NCI-H146 (cell line): ENCODE results near the gene LRMDA.

ENCODE experiments used
- DNase-seq: peaks from one replicate; lab custom pipeline; 2025; lab: John Stamatoyannopoulos, UW

The LRMDA gene

GRCh38 chr10:75646218-75646915, 214.9 kb downstream of the LRMDA start:
- DNase-seq = no peak

DNA sequence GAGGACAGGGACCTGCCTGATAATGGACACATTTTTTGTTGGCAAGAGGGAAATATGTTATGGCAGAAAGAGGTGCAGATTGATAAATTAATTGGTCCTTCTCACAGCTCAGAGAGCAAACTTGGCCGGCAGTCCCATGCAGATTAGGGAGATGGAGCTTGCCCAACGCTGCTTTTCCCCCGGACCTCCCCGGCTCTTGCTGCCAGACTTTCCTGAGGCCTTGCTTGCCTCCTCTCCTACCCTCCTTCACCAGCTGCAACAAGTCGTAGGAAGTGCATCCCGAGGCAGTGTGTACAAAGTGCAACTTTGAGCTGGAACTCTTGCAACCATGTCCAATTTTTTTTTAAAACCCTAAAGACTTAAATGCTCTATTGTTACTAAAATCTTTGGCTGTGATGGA, 215.5 kb downstream of the LRMDA start:
- no peak for DNase-seq

DNA sequence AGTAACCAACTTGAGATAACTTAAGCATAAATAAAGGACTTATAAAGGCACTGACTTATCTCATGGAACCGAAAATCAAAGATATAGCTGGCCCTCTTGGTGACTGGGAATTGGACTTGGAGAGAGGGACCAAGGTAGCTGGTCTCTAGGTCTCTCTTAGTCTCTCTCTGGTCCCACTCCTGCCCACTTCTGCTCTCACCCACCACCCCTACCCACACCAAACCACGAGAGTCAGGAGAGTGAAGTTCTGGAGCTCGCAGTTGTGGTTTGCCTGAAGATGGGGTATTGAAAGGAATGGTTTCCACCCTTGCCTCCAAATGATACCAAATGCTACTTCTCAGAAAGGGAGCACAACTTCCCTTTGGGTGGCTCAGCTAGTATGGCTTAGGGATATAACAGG, 216.3 kb downstream of the LRMDA start:
- no peak for DNase-seq

DNA sequence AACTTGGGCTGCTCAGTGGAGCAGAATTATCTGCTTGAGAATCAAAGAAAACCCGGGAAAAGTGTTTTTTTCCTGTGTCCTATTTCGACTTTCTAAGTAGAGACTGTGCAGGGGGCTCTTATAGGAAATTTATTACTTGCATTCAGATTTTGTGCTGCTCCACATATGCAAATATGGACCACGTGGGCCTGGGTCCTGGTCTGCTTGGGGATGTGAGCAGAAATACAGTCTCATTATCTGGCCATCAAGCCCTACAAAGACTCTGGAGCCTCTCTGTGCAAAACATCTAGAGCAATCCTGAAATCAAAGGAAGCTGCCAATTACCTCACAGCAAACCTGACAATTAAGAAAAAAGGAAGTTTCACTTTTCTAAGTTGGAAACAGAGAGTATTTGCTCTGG, 216.9 kb downstream of the LRMDA start:
- no peak for DNase-seq

- DNase-seq = no peak
Observed at GRCh38 chr10:75648854-75649253, 217.4 kb downstream of the LRMDA start.

DNA sequence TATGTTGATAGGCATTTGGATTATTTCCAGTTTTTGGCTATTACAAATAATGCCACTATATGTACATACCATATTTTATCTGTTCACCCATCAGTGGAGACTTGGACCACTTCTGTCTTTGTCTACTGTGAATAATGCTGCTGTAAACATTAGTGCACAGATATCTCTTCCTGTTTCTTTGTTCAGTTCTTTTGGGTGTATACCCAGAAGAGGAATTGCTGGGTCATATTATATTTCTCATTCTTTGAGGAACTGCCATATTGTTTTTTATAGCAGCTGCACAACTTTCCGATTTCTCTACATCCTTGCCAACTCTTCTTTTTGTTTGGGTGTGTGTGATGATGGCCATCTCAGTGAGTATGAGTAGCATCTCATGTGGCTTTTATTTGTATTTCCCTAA, 218.0 kb downstream of the LRMDA start:
- DNase-seq = no peak

GRCh38 chr10:75650648-75651047, 219.2 kb downstream of the LRMDA start:
- DNase-seq = no peak

DNA sequence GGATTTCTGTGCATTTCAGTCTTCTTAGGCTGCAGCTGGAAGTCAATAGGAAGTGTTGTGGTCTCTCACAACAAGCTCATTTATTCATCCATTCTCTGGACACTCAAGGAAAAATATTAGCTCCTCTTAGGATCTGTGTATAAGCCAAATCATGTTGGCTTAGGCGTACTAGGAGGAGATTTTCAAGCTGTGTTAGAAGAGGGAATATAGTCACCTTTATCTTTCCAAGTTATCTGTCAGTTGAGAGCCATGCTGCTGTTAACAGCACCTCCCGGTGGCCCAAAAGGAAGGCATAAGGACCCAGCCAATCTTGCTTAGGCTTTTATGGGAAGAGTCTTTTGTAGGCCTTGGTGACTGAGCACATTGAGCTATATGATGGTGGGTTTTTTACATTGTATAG, 220.0 kb downstream of the LRMDA start:
- DNase-seq = peak; percentile 31

- DNase-seq = no peak
Observed at GRCh38 chr10:75652146-75652740, 220.8 kb downstream of the LRMDA start.

DNA sequence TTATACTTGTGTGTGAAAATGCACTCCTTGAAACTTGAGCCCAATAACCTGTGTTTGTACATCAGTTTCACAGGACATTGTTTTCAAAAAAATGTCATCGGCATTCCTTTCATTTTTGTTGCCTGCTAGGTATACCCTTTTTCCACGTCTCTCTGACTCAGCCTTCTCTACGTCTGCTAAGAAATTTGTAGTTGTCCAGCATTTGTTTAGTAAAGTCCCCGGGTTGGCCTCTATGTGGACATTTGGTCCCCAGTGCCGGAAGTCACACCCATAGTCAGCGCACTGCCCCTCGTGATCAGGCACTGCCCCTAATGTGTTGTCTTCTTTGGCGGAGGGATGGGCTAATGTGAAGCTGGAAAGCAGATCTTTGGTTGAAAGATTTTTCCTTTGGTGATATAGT, 222.3 kb downstream of the LRMDA start:
- no peak for DNase-seq

GRCh38 chr10:75654171-75654771, 222.8 kb downstream of the LRMDA start:
- DNase-seq = no peak

- DNase-seq = no peak
Observed at GRCh38 chr10:75654772-75655171, 223.3 kb downstream of the LRMDA start.

DNA sequence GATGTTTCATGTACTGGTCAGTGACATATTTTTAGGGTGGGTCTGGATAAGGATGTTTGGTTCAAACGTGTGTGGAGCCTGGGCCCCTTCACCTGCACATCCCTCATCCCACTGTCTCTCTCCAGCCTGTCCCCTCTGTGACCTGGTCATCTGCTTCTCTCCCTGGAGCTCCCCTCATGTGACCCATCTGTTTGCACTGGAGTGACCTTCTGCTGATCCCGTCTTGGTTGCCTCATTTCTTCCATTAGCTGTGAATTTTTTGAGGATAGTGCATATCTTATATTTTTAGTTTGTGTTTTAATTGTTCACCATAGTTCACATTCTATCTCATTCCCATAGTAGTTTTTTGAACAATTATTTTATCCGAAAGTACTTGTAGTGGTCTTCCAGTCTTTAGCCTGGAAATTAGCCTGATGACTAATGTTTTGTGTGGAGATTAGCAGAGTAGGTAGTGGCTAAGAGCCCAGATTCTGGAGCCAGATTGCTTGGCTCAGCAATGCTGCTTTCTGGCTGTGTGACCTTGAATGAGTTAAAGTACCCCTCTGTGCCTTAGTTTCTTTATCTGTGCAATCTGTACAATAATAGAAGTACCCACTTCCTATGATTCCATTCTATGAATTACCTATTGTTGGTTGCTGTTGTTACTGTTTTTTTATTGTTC, 224.5 kb downstream of the LRMDA start:
- no peak for DNase-seq

GRCh38 chr10:75657351-75657750, 225.9 kb downstream of the LRMDA start:
- no peak for DNase-seq

DNA sequence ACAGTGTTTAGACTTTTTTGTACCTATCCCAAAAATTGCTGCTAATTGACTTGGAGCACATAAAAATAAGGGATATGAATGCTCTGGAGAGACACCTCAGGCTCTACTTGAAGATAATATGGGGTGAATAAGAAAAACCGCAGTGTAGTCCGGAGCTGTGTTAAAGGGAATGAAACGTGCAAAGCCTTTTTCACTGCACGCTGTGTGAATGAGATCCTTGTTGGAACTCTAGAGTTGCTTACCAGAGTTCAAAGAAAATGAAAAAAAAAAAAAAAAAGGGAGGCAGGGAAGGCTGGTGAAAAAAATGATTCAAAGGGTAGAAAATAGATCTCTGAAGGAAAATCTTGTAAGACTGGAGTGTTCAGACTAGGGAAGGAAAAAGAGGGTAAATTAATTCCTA, 226.6 kb downstream of the LRMDA start:
- DNase-seq = no peak

- no peak for DNase-seq
Observed at GRCh38 chr10:75658496-75658895, 227.1 kb downstream of the LRMDA start.

DNA sequence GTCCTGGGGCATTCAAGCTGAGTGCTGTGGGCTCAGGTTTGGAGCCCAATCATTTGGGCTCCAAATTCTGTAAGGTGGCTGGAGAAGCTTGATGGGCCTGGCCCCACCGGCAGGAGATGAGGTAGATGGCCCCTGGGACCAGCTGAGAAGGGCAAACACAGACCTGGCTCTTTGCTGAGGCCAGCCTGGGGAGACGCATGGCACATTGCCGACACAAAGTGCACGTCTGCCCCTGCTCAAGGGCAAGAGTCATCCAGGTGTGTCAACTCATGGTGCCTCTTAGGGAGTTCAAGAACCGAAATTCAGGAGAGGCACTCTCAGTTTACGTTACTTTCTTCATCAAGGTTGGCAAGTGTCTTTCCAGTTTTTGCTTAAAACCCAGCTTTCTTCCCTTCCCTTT, 227.5 kb downstream of the LRMDA start:
- DNase-seq = no peak

DNA sequence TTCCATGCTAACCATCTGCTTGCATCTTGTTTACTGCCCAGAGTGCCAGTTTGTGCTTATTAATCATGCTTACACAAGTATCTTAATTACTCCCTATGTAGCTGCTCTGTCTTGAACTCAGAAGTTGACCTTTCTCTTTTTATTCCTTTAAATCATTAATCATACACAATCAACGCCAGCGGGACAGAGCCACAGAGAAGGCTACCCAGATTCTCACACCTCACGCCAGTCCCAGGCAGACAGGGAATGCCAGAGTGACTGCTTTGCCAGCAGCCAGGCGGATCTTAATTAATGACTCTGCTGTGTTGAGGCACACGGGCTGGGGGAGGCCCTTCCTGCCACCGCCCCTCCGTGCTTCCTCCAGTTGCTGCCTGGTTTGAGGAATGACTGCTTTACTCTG, 229.4 kb downstream of the LRMDA start:
- DNase-seq = no peak

GRCh38 chr10:75662715-75663114, 231.3 kb downstream of the LRMDA start:
- no peak for DNase-seq

- no peak for DNase-seq
Observed at GRCh38 chr10:75663947-75664664, 232.7 kb downstream of the LRMDA start.

DNA sequence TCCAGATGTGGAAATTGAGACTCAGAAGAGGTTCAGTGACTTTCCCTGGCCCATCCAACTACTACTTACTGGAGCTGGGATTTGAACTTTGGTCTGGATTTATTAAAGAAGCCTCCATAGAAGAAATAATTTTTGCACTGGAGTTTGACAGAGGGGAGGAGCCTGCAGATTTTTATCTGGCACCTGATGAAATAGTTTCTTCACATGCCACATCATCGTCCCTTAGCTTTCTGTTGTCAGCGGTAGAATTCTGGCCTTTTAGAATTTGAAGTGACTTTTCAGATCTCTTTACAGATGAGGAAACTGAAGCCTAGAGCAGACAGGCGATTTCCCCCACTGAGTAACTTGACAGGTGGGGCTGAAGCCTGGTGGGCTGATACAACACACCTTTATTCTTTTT, 233.5 kb downstream of the LRMDA start:
- no peak for DNase-seq

- no peak for DNase-seq
Observed at GRCh38 chr10:75665707-75666106, 234.3 kb downstream of the LRMDA start.
